ENCODE results near the gene MPIG6B.

The MPIG6B gene

GRCh38 chr6:31728767-31729514 is 5.8 kb downstream of the MPIG6B start, which contains the start of gene DDAH2:
Gene DDAH2 (minus strand): TSS chr6:31729299. CDS start chr6:31729161, 138 bp downstream.
- H3K27ac ChIP-seq (ENCODE audit: low read depth, low read length, poor library complexity, severe bottlenecking): peak within 1 kb of the TSS; percentile 93
- peak within 1 kb of the TSS; percentile 64 for H3K9ac ChIP-seq (ENCODE audit: low read length)
- H3K9me3 ChIP-seq (ENCODE audit: low read length): no peaks in the 10 kb centered on the region
- TF ChIP-seq CTCF (IDR thresholded peaks at IDR 0.05; ENCODE audit: low read length) (peak; percentile 89; the same call in 1 of the 2 replicates), EZH2 (IDR thresholded peaks at IDR 0.05; ENCODE audit: borderline replicate concordance, low read length) (no peak)
- no peaks in the 10 kb centered on the region for H3K79me2 ChIP-seq (ENCODE audit: insufficient read depth, low read length)
- peaks cover 39% of the 10 kb centered on the region for H3K36me3 ChIP-seq (ENCODE audit: insufficient read depth, low read length)
- no peak within 1 kb of the TSS for H2AFZ ChIP-seq (ENCODE audit: low read length)
- H4K20me1 ChIP-seq (ENCODE audit: insufficient read depth, low read length): no peaks in the 10 kb centered on the region
- H3K4me2 ChIP-seq (ENCODE audit: low read length): peak within 1 kb of the TSS; percentile 92
- H3K4me3 ChIP-seq (ENCODE audit: low read depth, low read length, poor library complexity, severe bottlenecking): peak within 1 kb of the TSS; percentile 72
- H3K27me3 ChIP-seq (ENCODE audit: insufficient read depth, low read length): no peaks in the 10 kb centered on the region
- H3F3A ChIP-seq (ENCODE audit: insufficient read depth, low read length): peaks cover 13% of the 10 kb centered on the region
- peaks cover 35% of the 10 kb centered on the region for H3K4me1 ChIP-seq (ENCODE audit: insufficient read depth, low read length, severe bottlenecking)
- no peaks in the 10 kb centered on the region for H3K9me2 ChIP-seq (ENCODE audit: low read depth, low read length)

GRCh38 chr6:31729515-31729978 is 6.4 kb downstream of the MPIG6B start:
- no peaks in the 10 kb centered on the region for H4K20me1 ChIP-seq (ENCODE audit: insufficient read depth, low read length)
- peaks cover 44% of the 10 kb centered on the region for H3K36me3 ChIP-seq (ENCODE audit: insufficient read depth, low read length)
- no peak overlapping the region for H2AFZ ChIP-seq (ENCODE audit: low read length)
- H3F3A ChIP-seq (ENCODE audit: insufficient read depth, low read length): peaks cover 13% of the 10 kb centered on the region
- peak overlapping the region; percentile 92 for H3K4me2 ChIP-seq (ENCODE audit: low read length)
- TF ChIP-seq CTCF (IDR thresholded peaks at IDR 0.05; ENCODE audit: low read length): no peak; the same call in 1 of the 2 replicates
- no peaks in the 10 kb centered on the region for H3K9me2 ChIP-seq (ENCODE audit: low read depth, low read length)
- no peaks in the 10 kb centered on the region for H3K27me3 ChIP-seq (ENCODE audit: insufficient read depth, low read length)
- peaks cover 41% of the 10 kb centered on the region for H3K4me1 ChIP-seq (ENCODE audit: insufficient read depth, low read length, severe bottlenecking)
- H3K4me3 ChIP-seq (ENCODE audit: low read depth, low read length, poor library complexity, severe bottlenecking): peak overlapping the region; percentile 72
- no peaks in the 10 kb centered on the region for H3K79me2 ChIP-seq (ENCODE audit: insufficient read depth, low read length)
- peak overlapping the region; percentile 64 for H3K9ac ChIP-seq (ENCODE audit: low read length)
- peak overlapping the region; percentile 42 for H3K27ac ChIP-seq (ENCODE audit: low read depth, low read length, poor library complexity, severe bottlenecking)
- no peaks in the 10 kb centered on the region for H3K9me3 ChIP-seq (ENCODE audit: low read length)

DNA sequence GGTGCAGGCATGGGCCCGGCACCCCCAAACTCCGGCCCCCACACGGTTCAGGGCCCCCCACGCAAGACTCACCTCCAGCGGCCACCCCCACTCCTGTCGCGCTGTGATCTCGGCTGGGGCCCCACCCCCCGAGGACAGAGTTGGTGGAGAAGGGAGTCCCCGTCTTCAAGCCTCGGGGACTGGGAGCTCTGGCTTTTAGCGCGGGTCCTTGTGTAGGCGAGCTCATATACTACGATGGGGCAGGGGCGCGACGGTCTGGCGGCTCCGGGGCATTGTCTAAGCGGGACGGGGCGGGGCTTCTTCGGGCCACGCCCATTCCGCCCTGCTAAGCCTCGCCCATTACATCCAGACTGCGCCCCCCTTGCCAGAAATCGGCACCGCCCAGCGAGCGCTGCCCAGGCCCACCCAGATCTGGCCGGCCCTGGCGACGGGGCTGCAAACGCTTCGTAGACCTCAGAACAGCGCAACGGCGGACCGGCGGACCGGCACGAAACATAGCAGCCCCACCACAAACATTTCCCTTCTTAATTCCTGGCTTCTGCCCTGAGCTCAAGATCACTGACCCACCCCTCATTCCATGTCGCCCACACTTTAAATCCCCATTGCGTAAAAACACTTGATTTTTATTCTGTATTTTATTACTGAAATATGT is 6.9 kb downstream of the MPIG6B start:
- peak overlapping the region; percentile 64 for H3K9ac ChIP-seq (ENCODE audit: low read length)
- H3K36me3 ChIP-seq (ENCODE audit: insufficient read depth, low read length): peaks cover 44% of the 10 kb centered on the region
- no peaks in the 10 kb centered on the region for H3K27me3 ChIP-seq (ENCODE audit: insufficient read depth, low read length)
- H3F3A ChIP-seq (ENCODE audit: insufficient read depth, low read length): peaks cover 13% of the 10 kb centered on the region
- TF ChIP-seq EZH2 (IDR thresholded peaks at IDR 0.05; ENCODE audit: borderline replicate concordance, low read length) (no peak), CTCF (IDR thresholded peaks at IDR 0.05; ENCODE audit: low read length) (0 out of 2 replicates have a peak, but pooled peaks have one; percentile 9)
- H2AFZ ChIP-seq (ENCODE audit: low read length): no peak overlapping the region
- no peaks in the 10 kb centered on the region for H3K79me2 ChIP-seq (ENCODE audit: insufficient read depth, low read length)
- peak overlapping the region; percentile 42 for H3K27ac ChIP-seq (ENCODE audit: low read depth, low read length, poor library complexity, severe bottlenecking)
- H3K4me3 ChIP-seq (ENCODE audit: low read depth, low read length, poor library complexity, severe bottlenecking): peak overlapping the region; percentile 72
- no peaks in the 10 kb centered on the region for H3K9me3 ChIP-seq (ENCODE audit: low read length)
- H4K20me1 ChIP-seq (ENCODE audit: insufficient read depth, low read length): no peaks in the 10 kb centered on the region
- peaks cover 47% of the 10 kb centered on the region for H3K4me1 ChIP-seq (ENCODE audit: insufficient read depth, low read length, severe bottlenecking)
- no peaks in the 10 kb centered on the region for H3K9me2 ChIP-seq (ENCODE audit: low read depth, low read length)
- peak overlapping the region; percentile 92 for H3K4me2 ChIP-seq (ENCODE audit: low read length)
